ENCODE results near the gene RC3H1.
"Not testable (repeated sequence)": the region's sequence is repeated elsewhere in the genome, so short reads cannot be mapped to it uniquely, and the experiment has no call there.

RC3H1 gene

DNA sequence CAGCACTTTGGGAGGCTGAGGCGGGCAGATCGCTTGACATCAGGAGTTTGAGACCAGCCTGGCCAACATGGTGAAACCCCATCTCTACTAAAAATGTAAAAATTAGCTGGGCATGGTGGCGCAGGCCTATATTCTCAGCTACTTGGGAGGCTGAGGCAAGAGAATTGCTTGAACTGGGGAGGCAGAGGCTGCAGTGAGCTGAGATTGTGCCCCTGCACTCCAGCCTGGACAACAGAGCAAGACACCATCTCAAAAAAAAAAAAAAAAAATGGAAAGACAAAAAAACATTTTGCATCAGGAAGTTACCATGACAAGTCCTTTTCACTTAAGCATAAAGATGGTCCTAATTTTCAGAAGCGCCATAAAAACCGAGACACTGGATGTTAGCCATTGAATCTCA lies 91.6 kb downstream of the RC3H1 start:
- not testable (repeated sequence) for DNase-seq

DNA sequence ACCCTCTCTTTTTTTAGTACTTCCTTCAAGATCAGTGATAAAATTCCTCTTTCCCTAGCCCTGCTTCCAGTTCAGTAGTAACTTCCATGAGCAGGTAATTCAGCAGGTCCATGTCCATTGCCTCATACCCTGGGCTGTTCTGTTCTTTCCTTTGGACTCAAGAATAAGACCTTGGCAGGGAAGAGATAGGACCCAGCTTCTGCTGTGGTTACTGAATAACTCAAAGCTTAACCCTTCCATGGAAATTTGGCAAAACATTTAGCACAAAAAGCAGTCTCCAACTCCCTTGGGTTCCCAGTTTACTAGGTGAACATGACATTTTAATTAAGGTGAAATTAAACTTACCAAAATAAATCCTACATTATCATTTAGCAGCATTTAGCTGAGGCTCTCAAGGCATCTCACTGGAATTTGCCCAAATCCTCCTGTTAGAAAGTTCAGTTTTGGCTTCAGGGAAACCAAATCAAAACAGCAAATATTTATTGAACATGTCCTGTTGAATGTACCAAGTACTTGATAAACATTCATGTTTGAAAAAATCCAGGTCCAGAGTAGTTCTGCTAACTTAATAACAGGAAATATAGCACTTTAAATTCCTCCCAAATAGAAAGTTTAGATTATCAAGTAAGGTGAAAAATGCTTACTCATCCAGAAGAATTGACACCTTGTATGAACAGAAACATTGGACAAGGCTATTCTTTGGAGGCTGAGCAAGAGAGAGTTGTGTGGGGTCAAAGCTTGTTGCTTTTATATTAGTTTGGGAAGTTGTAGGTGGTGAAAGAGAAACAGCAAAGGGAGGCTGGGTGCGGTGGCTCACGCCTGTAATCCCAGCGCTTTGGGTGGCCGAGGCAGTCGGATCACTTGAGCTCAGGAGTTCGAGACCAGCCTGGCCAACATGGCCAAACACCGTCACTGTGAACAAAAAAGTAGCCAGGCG lies 96.6 kb downstream of the RC3H1 start:
- no peak for DNase-seq

DNA sequence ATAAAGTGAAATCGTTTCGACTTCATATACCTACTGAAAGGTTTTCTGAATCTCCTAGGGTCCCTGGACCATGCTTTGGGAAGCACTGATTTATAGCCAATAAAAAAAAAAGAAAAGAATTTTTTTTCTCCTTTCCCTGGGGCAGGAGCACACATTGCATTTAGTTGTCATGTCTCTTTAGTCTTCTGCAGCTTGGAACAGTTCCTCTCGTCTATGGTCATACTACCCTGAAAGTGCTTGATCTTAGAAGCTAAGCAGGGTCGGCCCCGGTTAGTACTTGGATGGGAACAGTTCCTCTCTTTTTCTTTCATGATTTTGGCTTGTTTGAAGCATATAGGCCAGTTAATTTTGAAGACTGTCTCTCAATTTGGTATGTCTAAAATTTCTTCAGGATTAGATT lies 101.3 kb downstream of the RC3H1 start:
- no peak for DNase-seq

DNA sequence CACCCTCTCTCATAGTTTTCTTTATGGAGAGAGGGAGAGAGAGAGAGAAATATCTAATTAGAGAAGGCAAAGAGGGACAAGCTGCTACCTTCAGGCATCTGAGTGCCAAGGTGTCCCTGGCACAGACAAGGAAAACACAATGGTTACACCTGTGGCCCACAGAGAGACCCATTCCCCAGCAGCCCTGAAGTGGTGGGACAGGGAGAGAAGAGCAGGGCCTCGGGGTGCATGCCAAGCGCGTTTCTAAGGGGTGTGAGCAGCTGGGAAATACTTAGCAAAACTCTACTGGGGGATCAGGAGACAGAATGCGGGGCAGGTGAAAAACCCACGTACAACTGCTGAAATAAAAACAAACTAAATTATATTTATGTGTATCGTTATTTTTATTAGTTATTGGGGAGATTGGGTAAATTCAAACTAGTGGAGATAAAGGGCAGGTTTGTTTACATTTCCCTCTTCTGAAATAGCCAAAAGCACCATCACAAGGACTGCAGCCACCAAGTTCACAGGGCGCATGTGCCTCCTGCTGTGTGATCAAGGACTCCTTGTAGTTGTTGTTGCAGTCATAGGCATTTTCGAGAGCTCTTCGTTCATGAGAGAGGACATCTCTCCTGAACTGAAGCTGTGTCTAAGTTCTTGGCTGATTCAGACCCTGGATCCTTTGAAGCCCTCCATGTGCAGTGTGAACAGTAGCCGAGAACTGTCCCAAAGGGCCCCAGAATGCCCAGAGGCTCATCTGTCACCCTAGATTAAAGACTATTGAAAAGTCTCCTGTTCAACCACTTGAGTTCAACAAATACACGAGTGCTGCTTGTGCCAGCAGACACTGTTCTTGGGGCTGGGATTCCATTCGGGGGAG lies 104.3 kb downstream of the RC3H1 start:
- DNase-seq = no peak

DNA sequence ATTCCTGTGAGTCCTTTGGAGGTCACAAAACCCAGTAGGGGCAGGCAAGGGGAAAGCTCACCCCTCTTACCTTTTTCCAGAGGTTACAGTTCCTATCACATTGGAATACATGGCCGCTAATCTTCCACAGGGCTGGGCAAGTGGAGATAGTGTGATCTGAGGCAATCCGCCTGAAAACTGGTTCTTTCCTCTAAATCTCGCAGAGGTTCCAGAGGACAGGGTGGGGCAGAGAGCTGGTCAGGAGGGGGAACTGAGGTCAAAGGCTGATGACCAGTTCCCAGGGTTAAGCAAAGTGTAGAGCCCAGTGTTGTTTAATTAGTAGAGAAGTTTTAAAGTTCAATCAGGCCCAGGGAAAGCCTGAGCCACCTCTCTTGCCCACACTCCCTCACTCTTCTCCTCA lies 105.0 kb downstream of the RC3H1 start, which contains the start of gene SERPINC1:
Gene SERPINC1, minus strand, starts transcription at position 179 of the 400 bp plus-strand sequence. Its CDS starts 68 bp downstream, at position 111.
- no peak for DNase-seq

DNA sequence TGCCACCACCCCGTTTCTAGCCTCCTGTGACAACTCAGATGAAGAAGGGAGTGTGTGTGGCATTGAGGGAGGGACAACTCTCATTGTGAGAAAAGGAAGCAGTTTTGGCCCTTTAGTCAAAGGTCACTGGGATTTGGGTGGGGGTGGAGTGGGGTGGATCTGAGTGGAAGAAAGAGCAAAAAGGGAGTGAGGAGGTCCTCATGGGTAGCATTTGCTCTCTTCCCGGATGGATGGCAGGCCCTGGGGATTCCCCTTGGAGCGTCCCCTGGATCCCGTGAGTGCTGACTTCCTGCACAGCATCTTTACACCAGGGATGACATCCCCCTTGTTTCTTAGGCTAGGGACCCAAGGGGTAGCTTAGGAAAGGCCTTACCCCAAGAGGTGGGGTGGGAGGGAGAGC lies 105.5 kb downstream of the RC3H1 start:
- DNase-seq = no peak

DNA sequence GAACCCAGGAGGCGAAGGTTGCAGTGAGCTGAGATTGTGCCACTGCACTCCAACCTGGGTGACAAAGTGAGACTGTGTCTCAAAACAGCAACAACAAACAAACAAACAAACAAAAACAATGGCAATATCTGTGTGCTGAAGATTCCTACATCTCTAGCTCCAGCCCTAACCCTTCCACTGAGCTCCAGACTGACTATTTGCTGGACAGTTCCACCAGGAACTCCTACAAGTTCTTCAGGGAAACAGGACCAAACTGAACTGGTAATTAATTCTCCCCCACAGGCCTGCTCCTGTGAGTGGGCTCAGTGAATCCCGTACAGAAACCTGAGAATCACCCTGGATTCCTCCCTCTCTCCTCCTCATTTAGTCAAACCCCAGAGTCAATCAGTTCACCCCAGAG lies 106.6 kb downstream of the RC3H1 start:
- no peak for DNase-seq

DNA sequence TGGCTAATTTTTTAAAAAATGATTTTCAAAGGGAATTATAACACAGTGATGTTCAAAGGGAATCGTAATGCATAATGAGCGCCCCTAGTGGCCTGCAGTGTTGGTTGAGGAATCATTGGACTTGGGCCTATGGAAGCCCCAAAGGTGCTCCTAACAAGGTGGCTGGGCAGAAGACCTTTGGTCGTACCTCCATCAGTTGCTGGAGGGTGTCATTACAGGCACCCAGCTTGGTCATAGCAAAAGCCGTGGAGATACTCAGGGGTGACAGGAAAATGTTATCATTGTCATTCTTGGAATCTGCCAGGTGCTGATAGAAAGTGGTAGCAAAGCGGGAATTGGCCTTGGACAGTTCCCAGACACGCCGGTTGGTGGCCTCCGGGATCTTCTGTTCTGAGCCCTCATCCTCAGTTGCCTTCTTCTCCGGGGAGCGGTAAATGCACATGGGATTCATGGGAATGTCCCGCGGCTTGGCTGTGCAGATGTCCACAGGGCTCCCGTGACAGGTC lies 107.7 kb downstream of the RC3H1 start:
- DNase-seq = no peak

DNA sequence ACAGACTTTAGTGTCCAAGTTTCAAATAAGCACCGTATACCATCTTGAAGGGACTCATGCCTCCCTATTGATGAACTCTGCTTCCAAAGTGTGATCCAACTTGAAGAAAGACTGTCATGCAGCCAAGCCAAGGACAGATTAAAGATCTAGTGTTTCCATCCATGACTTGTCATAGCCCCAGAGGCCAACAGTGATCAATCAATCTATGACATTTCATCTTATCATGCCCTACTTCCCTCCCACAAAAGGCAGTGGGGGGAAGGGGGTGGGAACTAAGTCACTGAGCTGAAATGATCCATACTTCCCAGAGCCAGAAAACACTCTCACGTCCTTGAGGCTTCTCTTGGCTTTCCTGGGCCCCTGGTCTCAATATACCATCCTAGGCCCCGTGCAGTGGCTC lies 109.0 kb downstream of the RC3H1 start:
- DNase-seq = no peak

DNA sequence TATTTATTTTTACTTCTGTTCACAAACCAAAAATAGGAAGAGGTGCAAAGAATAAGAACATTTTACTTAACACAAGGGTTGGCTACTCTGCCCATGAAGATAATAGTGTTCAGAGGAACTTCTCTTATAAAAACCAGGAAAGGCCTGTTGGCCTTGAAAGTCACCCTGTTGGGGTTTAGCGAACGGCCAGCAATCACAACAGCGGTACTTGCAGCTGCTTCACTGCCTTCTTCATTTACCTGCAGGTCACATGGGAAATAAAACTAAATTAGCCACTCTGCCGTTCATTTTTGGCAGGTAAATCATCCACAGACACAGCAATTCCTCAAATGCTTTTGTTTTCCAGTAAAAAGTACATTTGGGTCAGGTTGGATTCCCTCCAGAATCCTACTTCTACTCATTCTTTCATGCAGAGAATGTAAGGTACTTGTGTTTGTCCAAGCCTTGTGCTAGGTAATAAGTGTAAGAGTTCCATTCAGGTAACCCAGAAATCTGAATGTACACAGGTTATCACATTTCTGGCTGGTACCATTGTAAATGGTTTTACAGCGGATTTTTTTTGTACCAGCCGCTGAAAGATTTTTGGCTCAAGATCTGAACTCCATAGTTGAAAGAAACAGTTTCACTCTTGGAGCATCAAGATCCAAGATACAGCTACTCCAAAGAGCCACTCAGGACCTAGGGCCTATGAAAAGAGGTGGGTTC lies 118.2 kb downstream of the RC3H1 start:
- no peak for DNase-seq

DNA sequence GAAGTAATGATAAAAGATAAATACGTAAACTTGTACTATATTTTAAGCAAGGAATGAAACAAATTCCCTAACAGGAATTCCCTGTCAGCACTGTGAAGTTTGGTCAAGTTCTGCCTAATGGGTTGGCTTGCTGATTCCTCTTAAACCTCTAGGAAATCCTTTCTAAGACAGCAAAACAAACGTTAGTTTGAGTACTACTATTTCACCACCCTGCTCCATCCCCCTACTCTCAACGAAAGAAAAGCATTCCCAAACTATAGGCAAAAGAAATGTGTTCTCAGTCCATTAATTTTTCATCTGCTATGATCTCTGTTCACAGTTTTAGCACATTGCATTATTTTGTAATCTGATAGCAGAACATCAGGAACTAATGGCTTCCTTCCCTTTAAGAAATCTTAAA lies 121.2 kb downstream of the RC3H1 start:
- no peak for DNase-seq

DNA sequence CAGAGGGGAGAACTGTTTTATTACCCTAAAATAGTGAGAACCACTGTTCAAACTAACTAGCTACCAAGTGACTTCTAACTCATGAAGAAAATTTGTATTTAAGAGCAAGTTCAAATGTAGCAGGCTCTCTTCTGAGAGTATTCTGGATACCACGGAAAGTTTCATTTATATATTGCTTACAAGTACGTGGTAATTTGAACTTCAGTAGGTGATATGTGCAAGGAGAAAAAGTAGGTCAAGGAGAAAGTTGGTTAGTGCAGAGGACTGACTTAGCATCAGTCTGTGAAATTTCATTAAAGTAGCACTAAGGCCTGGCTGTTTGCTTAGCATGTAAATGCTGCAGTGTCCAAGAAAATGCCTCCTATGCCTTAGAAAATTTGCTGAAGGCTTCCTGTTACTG lies 121.7 kb downstream of the RC3H1 start:
- no peak for DNase-seq

DNA sequence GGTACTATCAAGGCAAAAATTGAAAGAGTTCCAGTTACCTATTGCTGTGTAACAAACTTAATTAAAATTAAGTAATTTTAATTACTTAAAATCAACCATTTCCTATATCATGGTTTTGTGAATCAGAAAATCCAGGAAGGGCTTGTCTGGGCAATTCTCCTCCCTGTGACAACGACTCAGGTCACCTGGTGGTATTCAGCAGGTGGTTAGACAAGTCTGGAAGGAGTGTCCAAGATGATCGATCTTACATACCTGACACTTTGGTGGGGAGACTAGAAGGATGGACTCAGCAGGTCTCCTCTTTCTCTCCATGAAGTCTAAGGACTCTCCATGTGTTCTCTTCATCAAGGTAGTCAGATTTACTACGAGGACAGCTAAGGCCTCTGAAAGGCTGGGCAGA lies 128.0 kb downstream of the RC3H1 start:
- no peak for DNase-seq

DNA sequence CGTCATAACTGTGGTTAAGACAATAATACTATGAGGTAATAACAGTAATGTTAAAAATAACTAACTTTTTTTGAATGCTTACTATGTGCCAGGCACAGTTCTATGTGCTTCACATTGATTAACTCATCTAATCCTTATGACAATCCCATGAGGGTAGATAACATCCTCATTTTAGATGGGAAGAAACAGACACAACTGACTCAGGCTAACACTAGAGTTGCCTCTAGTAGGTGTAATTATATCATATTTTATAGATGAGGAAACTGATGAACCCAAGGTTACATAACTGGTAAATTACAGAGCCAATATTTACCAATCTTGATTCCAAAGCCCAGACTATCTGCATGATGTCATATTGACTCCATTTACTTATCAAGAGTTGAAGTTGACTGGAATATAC lies 128.5 kb downstream of the RC3H1 start:
- no peak for DNase-seq

DNA sequence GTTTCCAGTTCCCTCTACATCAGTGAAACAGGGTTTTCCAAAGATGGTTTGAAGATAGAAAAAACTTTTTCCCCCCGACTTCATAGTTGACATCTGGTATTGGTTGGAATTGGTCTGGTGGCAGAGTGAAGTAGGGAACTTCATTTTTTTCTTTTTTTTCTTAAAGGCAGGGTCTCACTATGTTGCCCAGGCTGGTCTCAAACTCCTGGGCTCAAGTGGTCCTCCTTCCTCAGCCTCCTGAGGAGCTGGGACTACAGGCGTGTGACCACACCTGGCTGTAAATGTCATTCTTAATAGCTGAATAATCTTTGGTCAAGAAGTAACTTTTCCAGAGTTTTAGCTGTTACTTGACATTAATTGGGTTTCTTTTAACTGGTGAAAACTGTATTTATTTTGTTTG lies 132.3 kb downstream of the RC3H1 start:
- DNase-seq = no peak

DNA sequence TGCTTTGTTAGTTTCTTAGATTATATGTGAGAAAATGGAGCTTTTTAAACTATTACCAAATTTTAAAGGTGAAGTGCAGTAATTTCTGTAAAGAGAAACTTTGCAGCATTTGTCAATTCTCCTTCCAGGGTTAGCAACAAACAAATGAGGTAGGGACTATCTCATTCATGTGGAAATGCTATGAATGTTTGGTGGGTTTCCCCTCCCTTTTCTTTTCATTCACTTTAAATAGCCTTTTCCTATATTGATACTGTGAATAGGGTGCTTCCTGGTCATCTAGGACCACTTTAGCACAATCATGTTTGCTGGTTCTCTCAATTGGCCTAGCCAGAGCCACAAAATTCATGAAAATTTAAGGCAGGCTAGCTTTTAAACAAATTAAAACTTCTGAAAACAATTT lies 133.4 kb downstream of the RC3H1 start:
- DNase-seq = no peak

DNA sequence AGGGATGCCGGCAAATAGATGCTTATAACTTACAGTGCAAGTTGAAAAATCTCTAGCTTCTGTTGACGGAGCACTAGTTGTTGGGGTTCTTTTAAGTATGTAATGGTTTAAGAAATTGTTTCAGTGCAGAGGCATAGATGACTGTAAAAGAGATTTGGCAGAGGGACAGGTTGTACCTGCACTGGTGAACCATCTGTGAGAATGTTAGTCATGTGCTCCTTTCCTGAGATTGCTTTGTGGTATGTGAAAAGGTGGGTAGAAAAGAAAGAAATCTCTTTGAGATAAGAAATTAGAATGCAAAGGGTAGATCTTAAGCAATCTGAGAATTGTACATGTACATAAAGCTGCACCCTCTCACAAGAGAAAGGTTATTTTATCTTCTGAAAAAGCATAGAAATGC lies 134.5 kb downstream of the RC3H1 start:
- DNase-seq = no peak

DNA sequence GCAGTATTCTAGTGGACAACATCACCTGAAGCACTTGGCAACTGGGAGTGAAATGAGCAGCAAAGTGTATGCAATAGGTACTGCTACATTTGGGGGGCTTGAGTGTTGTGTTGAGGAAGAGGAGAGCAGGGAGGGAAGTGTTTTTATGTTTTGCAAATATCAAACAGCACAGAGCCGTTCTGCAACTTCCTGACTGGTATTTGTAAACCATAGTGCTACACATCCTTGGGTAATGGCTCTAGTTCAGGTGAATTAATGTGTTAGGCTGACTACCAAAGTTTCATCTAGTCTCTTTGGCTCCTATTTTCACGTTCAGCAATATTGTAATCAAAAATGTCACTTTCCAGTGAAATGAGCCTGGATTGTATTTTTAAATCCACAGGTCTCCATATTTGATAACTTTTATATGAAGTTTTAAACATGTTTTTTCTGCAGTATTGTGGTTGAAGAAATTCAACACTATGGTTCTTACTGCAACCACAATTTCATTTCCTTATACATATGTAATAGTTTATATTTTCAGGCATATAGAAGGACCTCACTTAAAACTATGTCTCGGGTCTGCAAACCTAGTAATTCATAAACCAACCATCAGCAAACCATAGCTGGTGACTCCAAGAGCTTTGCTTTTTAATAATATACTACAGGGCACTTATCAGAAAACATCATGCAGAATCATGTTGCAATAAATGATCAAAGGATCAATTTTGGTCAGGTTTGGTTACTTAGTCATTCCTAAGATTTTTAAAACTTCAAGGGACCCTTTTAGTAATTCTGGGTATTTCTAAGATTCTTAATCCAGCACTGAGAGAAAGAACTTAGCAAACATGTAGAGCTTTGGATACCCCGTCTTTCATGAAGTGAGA lies 135.2 kb downstream of the RC3H1 start:
- DNase-seq = no peak

DNA sequence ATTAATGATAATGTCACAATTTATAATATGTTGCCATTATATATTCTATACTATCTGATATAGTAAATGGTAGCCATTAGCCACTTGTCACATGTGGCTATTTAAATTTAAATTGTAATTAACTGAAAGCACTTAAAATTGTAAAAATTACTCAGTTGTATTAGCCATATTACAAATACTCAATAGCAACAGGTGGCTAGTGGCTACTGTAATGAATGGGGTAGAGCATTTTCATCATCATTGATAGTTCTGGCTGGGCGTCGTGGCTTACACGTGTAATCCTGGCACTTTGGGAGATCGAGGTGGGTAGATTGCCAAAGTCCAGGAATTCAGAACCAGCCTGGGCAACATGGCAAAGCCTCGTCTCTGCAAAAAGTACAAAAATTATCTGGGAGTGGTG lies 137.5 kb downstream of the RC3H1 start:
- no peak for DNase-seq

All from activated naive CD4-positive, alpha-beta T cell treated with anti-CD3 and anti-CD28 coated beads, Interleukin-2, amount 50 U/mL, for 16 hours (primary cell).